IMR-90 (cell line): ENCODE data around the gene HORMAD2. TPM values are rescaled to one million over a fixed set of nuclear protein-coding genes. Genes with fewer than 3 reads are reported as not detected.

Experiments
- ATAC-seq: fragments of 200-7000 bp; cut with Tn5 transposase; 2 replicates; pipeline ENCODE4 v1.9.1; 2020; ENCODE audit warnings: low read depth, mild to moderate bottlenecking, moderate library complexity
- BruUV-seq: library from RNA; stranded (reverse); fragments of 400-500 nt; replicated peaks from 2 replicates; lab custom pipeline; 2021; lab: Mats Ljungman, UMichigan
- CTCF ChIA-PET: fragments of 300-600 bp; formaldehyde crosslinking; extraction: SDS; loops from one replicate; lab custom pipeline; 2021; ENCODE audit warnings: antibody characterized with exemption; lab: Yijun Ruan, JAX
- POLR2A ChIA-PET: fragments of 300-600 bp; sonication (Branson Sonifier 250); formaldehyde crosslinking; loops from one replicate; lab custom pipeline; 2022; ENCODE audit warnings: antibody characterized with exemption; ENCODE audit not compliant: unreplicated experiment; lab: Charles Lee
- DNase-seq: peaks from one replicate; pipeline ENCODE4 v3.0.0; 2013
- H2AFZ ChIP-seq: replicated peaks from 2 replicates; pipeline ENCODE3; 2013; ENCODE audit warnings: low read length, mild to moderate bottlenecking; ENCODE audit not compliant: poor library complexity
- H2AK5ac ChIP-seq: 2 replicates; pipeline ENCODE4 v1.6.1; 2013; ENCODE audit warnings: low read depth, low read length, inconsistent platforms
- H2AK9ac ChIP-seq: replicated peaks from 2 replicates; pipeline ENCODE3; 2013; ENCODE audit warnings: mild to moderate bottlenecking, low read depth, low read length, moderate library complexity; ENCODE audit not compliant: poor library complexity
- H2BK120ac ChIP-seq: 2 replicates; pipeline ENCODE4 v1.6.1; 2013; ENCODE audit warnings: low read depth, low read length, inconsistent platforms
- H2BK15ac ChIP-seq: 3 replicates; pipeline ENCODE4 v1.6.1; 2013; ENCODE audit warnings: low read depth, low read length, inconsistent platforms
- H2BK20ac ChIP-seq: 2 replicates; pipeline ENCODE4 v1.6.1; 2013; ENCODE audit warnings: low read depth, mild to moderate bottlenecking, inconsistent platforms, low read length, moderate library complexity
- H2BK5ac ChIP-seq: 2 replicates; pipeline ENCODE4 v1.6.1; 2013; ENCODE audit warnings: mild to moderate bottlenecking, low read depth, low read length, inconsistent platforms; ENCODE audit not compliant: poor library complexity, severe bottlenecking
- H3K14ac ChIP-seq: replicated peaks from 2 replicates; pipeline ENCODE4 v1.6.1; 2013; ENCODE audit warnings: low read depth, low read length, inconsistent platforms
- H3K18ac ChIP-seq: 2 replicates; pipeline ENCODE4 v1.6.1; 2013; ENCODE audit warnings: low read depth, low read length, control low read depth
- H3K23ac ChIP-seq: 2 replicates; pipeline ENCODE4 v1.6.1; 2013; ENCODE audit warnings: low read depth, low read length, inconsistent platforms
- H3K27ac ChIP-seq: 2 replicates; pipeline ENCODE4 v1.5.1; 2013; ENCODE audit warnings: mild to moderate bottlenecking, control low read depth, low read length; ENCODE audit not compliant: insufficient read depth
- H3K27me3 ChIP-seq: 2 replicates; pipeline ENCODE4 v1.6.1; 2013; ENCODE audit warnings: low read length; ENCODE audit not compliant: control insufficient read depth, insufficient read depth
- H3K36me3 ChIP-seq: 2 replicates; pipeline ENCODE4 v1.6.1; 2013; ENCODE audit warnings: low read length, mixed read lengths; ENCODE audit not compliant: control insufficient read depth, insufficient read depth
- H3K4ac ChIP-seq: 2 replicates; pipeline ENCODE4 v1.6.1; 2013; ENCODE audit warnings: low read depth, low read length, inconsistent platforms
- H3K4me1 ChIP-seq: 2 replicates; pipeline ENCODE4 v1.6.1; 2013; ENCODE audit warnings: low read length, mixed read lengths; ENCODE audit not compliant: control insufficient read depth, insufficient read depth
- H3K4me2 ChIP-seq: 2 replicates; pipeline ENCODE4 v1.6.1; 2013; ENCODE audit warnings: low read depth, mild to moderate bottlenecking, control low read depth, low read length, moderate library complexity
- H3K4me3 ChIP-seq: 2 replicates; pipeline ENCODE4 v1.5.1; 2013; ENCODE audit warnings: low read depth, mild to moderate bottlenecking, control low read depth, low read length, moderate library complexity; ENCODE audit not compliant: insufficient read depth
- H3K56ac ChIP-seq: 2 replicates; pipeline ENCODE4 v1.6.1; 2013; ENCODE audit warnings: low read length, inconsistent platforms; ENCODE audit not compliant: insufficient read depth; ENCODE audit errors: extremely low read depth
- H3K79me1 ChIP-seq, 2 experiments: 2 replicates each; pipeline ENCODE4 v1.6.1; 2013; ENCODE audit warnings: low read length in 2 of 2, inconsistent platforms in 1 of 2, low read depth in 1 of 2
- H3K9ac ChIP-seq: 2 replicates; pipeline ENCODE4 v1.6.1; 2013; ENCODE audit warnings: low read depth, low read length, control low read depth
- H3K9me1 ChIP-seq: 2 replicates; pipeline ENCODE4 v1.6.1; 2013; ENCODE audit warnings: low read length, inconsistent platforms; ENCODE audit not compliant: insufficient read depth
- H3K9me3 ChIP-seq: 2 replicates; pipeline ENCODE4 v1.6.1; 2013; ENCODE audit warnings: low read length; ENCODE audit not compliant: control insufficient read depth, insufficient read depth
- H4K20me1 ChIP-seq: 2 replicates; pipeline ENCODE4 v1.6.1; 2013; ENCODE audit warnings: low read length, inconsistent platforms; ENCODE audit not compliant: insufficient read depth
- H4K5ac ChIP-seq: 2 replicates; pipeline ENCODE4 v1.6.1; 2013; ENCODE audit warnings: mild to moderate bottlenecking, low read depth, low read length, control low read depth
- H4K8ac ChIP-seq, 2 experiments: 2 replicates each; pipeline ENCODE4 v1.6.1; 2013; ENCODE audit warnings: low read depth in 2 of 2, low read length in 2 of 2, control low read depth in 1 of 2, inconsistent platforms in 1 of 2
- H4K91ac ChIP-seq: 2 replicates; pipeline ENCODE4 v1.6.1; 2013; ENCODE audit warnings: low read depth, low read length, inconsistent platforms; ENCODE audit not compliant: insufficient read depth
- CEBPB ChIP-seq: IDR thresholded peaks from 2 replicates; pipeline ENCODE4 v1.6.1; 2012; ENCODE audit warnings: low read depth, low read length, improper control_type of control experiment
- CHD1 ChIP-seq: IDR thresholded peaks from 2 replicates; pipeline ENCODE4 v1.6.1; 2012; ENCODE audit warnings: low read depth, low read length, improper control_type of control experiment
- MAFK ChIP-seq: IDR thresholded peaks from 2 replicates; pipeline ENCODE4 v1.6.1; 2012; ENCODE audit warnings: low read depth, low read length, improper control_type of control experiment
- MAZ ChIP-seq: IDR thresholded peaks from 2 replicates; pipeline ENCODE4 v1.6.1; 2012; ENCODE audit warnings: low read depth, mild to moderate bottlenecking, low read length, improper control_type of control experiment, moderate library complexity, borderline replicate concordance
- NFE2L2 ChIP-seq: fragments of 150-350 bp; IDR thresholded peaks from 2 replicates; pipeline ENCODE4 v1.6.1; 2016; ENCODE audit warnings: low read depth, mild to moderate bottlenecking, low read length
- POLR2A ChIP-seq: IDR thresholded peaks from 2 replicates; pipeline ENCODE4 v1.6.1; 2012; ENCODE audit warnings: mild to moderate bottlenecking, low read depth, low read length
- RAD21 ChIP-seq: IDR thresholded peaks from 2 replicates; pipeline ENCODE4 v1.6.1; 2012; ENCODE audit warnings: low read length, improper control_type of control experiment
- RCOR1 ChIP-seq: IDR thresholded peaks from 2 replicates; pipeline ENCODE4 v1.6.1; 2012; ENCODE audit warnings: mild to moderate bottlenecking, low read length, improper control_type of control experiment; ENCODE audit not compliant: insufficient replicate concordance
- RFX5 ChIP-seq: IDR thresholded peaks from 2 replicates; pipeline ENCODE4 v1.8.0; 2012; ENCODE audit warnings: low read depth, mild to moderate bottlenecking, low read length, moderate library complexity
- SMC3 ChIP-seq: fragments of 150-350 bp; IDR thresholded peaks from 2 replicates; pipeline ENCODE4 v1.6.1; 2016; ENCODE audit warnings: low read depth, mild to moderate bottlenecking, antibody characterized with exemption, low read length, moderate library complexity
- WGBS, 2 experiments: methylation state at CpG; one replicate each; pipeline versions ENCODE4 v1.1.5 to v1.1.7; 2013; ENCODE audit warnings: missing lambda C conversion rate in 2 of 2; ENCODE audit not compliant: insufficient read length in 1 of 2; ENCODE audit errors: extremely low coverage in 2 of 2; 5-methylcytosine and 5-hydroxymethylcytosine counted together
- dilution Hi-C: fragments of 300-500 bp; cut with HindIII; formaldehyde crosslinking; loops from one replicate; pipeline ENCODE4 v1.14.3; 2018; ENCODE audit warnings: low sequenced_read_pairs; ENCODE audit not compliant: unreplicated experiment
- in situ Hi-C: fragments of 300-500 bp; cut with MboI; formaldehyde crosslinking; loops from 3 replicates; pipeline ENCODE4 v1.14.3; 2019; ENCODE audit warnings: low sequenced_read_pairs, inconsistent platforms, mixed read lengths
- intact Hi-C: fragments of 100-400 bp; cut with micrococcal nuclease; formaldehyde crosslinking; loops from 2 replicates; pipeline ENCODE4 v1.10.0; 2022
- polyA plus RNA-seq, 3 experiments: library from polyadenylated mRNA; depleted of rRNA; stranded (reverse); fragments of >200 nt; gene quantifications; 2 replicates each; pipeline ENCODE4 v1.2.3, GENCODE V29; 2012; ENCODE audit warnings: low replicate concordance in 1 of 3
- total RNA-seq: library from RNA; depleted of rRNA; stranded (reverse); fragments of >200 nt; gene quantifications from 2 replicates; pipeline ENCODE4 v1.2.3, GENCODE V29; 2012
- TF ChIP-seq, protein P1 (sequence below): fragments of 150-350 bp; IDR thresholded peaks from 2 replicates; pipeline ENCODE4 v1.6.1; 2016; ENCODE audit warnings: low read depth, mild to moderate bottlenecking, low read length, moderate library complexity, borderline replicate concordance
- TF ChIP-seq, protein P2 (sequence below): conservative IDR thresholded peaks from 2 replicates; pipeline ENCODE4 v1.5.1; 2012; ENCODE audit warnings: mild to moderate bottlenecking, low read depth, low read length, improper control_type of control experiment
- TF ChIP-seq, protein P3 (sequence below): fragments of 150-350 bp; IDR thresholded peaks from 2 replicates; pipeline ENCODE4 v1.6.1; 2017; ENCODE audit warnings: mild to moderate bottlenecking, antibody characterized with exemption, low read length, low read depth

The HORMAD2 gene
- total and polyA plus RNA-seq, 2 of the 4 experiments (the other 2 are of a cell fraction) = not detected

DNA sequence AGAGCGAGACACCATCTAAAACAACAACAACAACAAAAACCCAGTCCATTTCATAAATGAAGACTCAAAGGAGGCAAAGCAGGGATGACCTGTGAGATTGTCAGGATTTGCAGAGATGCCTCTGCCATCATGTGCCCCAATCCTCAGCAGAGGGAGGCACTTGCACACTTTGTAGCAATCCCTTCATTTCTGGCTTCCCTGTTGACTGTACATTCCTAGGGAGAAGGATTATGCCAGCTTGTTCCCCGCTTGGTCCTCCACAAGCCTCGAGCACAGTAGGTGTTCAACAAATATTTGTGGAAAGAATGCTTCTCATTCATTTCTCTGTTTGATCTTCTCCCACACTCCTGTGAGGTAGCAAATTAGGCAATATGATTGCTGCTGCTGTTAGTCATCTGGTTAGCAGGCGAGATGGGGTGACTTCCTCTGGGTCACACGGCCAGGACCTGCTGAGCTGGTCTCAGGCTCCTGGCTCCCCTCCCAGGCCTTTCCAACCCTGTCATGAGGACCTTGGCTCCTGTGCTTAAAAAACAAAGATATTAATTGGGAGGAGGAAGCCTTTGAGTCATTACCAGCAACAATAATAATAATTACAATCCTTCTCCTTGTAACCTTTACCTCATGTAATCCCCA, 132.2 kb downstream of the HORMAD2 start:
- CTCF ChIA-PET = interaction anchor here (0.5 to 0.9 kb wide), 2 partner anchors 8 to 116 kb away, joined by 3 to 4 read pairs; no protein-coding TSS in a partner anchor
- no TSS peak for BruUV-seq
- peak overlapping the region; percentile 3 to 86 for H4K8ac ChIP-seq
- TF ChIP-seq CEBPB (peak; percentile 98), MAFK (no peak; the same call in 1 of the 2 replicates), CHD1 (no peak), RCOR1 (peak; percentile 34), NFE2L2 (peak; percentile 30; the same call in 1 of the 2 replicates), SMC3 (0 out of 2 replicates have a peak, but pooled peaks have one; percentile 24), POLR2A (no peak), RAD21 (0 out of 2 replicates have a peak, but pooled peaks have one; percentile 34), MAZ (0 out of 2 replicates have a peak, but pooled peaks have one; percentile 17), RFX5 (no peak)
- TF ChIP-seq, protein P1, sequence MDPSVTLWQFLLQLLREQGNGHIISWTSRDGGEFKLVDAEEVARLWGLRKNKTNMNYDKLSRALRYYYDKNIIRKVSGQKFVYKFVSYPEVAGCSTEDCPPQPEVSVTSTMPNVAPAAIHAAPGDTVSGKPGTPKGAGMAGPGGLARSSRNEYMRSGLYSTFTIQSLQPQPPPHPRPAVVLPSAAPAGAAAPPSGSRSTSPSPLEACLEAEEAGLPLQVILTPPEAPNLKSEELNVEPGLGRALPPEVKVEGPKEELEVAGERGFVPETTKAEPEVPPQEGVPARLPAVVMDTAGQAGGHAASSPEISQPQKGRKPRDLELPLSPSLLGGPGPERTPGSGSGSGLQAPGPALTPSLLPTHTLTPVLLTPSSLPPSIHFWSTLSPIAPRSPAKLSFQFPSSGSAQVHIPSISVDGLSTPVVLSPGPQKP = no peak
- TF ChIP-seq, protein P2, sequence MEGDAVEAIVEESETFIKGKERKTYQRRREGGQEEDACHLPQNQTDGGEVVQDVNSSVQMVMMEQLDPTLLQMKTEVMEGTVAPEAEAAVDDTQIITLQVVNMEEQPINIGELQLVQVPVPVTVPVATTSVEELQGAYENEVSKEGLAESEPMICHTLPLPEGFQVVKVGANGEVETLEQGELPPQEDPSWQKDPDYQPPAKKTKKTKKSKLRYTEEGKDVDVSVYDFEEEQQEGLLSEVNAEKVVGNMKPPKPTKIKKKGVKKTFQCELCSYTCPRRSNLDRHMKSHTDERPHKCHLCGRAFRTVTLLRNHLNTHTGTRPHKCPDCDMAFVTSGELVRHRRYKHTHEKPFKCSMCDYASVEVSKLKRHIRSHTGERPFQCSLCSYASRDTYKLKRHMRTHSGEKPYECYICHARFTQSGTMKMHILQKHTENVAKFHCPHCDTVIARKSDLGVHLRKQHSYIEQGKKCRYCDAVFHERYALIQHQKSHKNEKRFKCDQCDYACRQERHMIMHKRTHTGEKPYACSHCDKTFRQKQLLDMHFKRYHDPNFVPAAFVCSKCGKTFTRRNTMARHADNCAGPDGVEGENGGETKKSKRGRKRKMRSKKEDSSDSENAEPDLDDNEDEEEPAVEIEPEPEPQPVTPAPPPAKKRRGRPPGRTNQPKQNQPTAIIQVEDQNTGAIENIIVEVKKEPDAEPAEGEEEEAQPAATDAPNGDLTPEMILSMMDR = peak; percentile 32
- TF ChIP-seq, protein P3, sequence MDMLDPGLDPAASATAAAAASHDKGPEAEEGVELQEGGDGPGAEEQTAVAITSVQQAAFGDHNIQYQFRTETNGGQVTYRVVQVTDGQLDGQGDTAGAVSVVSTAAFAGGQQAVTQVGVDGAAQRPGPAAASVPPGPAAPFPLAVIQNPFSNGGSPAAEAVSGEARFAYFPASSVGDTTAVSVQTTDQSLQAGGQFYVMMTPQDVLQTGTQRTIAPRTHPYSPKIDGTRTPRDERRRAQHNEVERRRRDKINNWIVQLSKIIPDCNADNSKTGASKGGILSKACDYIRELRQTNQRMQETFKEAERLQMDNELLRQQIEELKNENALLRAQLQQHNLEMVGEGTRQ = 0 out of 2 replicates have a peak, but pooled peaks have one; percentile 25

More for the DNA sequence above, 132.2 kb downstream of the HORMAD2 start:
- Histone ChIP-seq H2AFZ (peak overlapping the region; percentile 72), H3K23ac (peak overlapping the region; percentile 90), H2BK15ac (peak overlapping the region; percentile 27), H2AK5ac (peak overlapping the region; percentile 92), H3K27ac (peak overlapping the region; percentile 47), H3K9me1 (peaks cover 31% of the 10 kb centered on the region), H2BK20ac (peak overlapping the region; percentile 92), H2BK5ac (peak overlapping the region; percentile 94), H3K9ac (0 out of 2 replicates have a peak overlapping the region, but pooled peaks have one; percentile 7), H4K91ac (peak overlapping the region; percentile 86), H3K18ac (peak overlapping the region; percentile 82), H3K56ac (peak overlapping the region; percentile 34; the same call in 1 of the 2 replicates), H3K27me3 (no peaks in the 10 kb centered on the region), H3K4me3 (no peak overlapping the region), H3K79me1 (0 out of 4 replicates have a peak, but pooled peaks cover 0 to 15% of the 10 kb centered on the region in 2 experiments), H4K5ac (peak overlapping the region; percentile 71), H2AK9ac (peak overlapping the region; percentile 56), H3K4ac (peak overlapping the region; percentile 63), H2BK120ac (peak overlapping the region; percentile 80), H3K36me3 (no peaks in the 10 kb centered on the region), H3K4me2 (0 out of 2 replicates have a peak overlapping the region, but pooled peaks have one; percentile 7), H4K20me1 (no peaks in the 10 kb centered on the region), H3K9me3 (no peaks in the 10 kb centered on the region), H3K4me1 (peaks cover 30% of the 10 kb centered on the region), H3K14ac (peak overlapping the region; percentile 74; the same call in 1 of the 2 replicates)
- dilution Hi-C loops = no loop called here
- no CpG with 5 or more reads among the region's 5 CpGs for WGBS, 2 experiments
- intact Hi-C loops = loop anchor here (2.0 kb wide), 1 partner anchor 26 kb away; no protein-coding TSS in a partner anchor
- ATAC-seq (peak; percentile 62), DNase-seq (peak; percentile 95)
- POLR2A ChIA-PET = interaction anchor here (0.6 to 1.2 kb wide), 4 partner anchors 16 to 38 kb away, joined by 3 to 4 read pairs (median 4); partner anchors contain the start of gene LIF
- in situ Hi-C loops = no loop called here
